Measurements from ENCODE around the gene ZNF835.

Gene ZNF835
- 0.38 to 4.3 (median 1.9) reads per million in 9 experiments for total RNA-seq

DNA sequence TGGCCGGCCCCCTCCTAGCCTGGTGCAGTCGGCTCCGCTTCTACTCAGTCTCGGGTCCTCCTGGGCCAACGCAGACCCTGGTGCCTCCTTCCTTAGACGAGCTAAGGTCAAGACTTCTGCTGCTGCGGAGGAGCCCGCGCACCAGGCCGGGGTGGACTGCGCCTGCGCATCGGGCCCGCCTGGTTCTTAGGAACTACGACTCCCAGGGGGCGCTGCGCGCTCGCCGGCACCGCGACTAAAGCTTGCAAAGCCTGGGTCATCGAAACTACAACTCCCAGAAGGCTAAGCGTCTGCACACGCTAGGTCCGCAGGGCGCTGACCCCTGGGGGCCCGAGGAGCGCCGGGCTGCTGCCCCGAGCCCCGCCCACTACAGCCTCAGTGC lies at the start of gene ZNF835:
Gene ZNF835 (minus strand): TSS at position 145 of the 382 bp plus-strand sequence. CDS start 6,559 bp downstream, outside the sequence.
- Mint-ChIP-seq H3K27ac (peak within 1 kb of the TSS in 1 of 2 donors; percentile 55), H3K9me3 (peaks cover 5 to 7% of the 10 kb centered on the region in 2 donors)

GRCh38 chr19:56720281-56720680 lies 48.7 kb upstream of the ZNF835 start:
- DNase-seq (no peak), ATAC-seq (replicated peaks) (no peak)
- no peaks in the 10 kb centered on the region for H3K27me3 Mint-ChIP-seq
- peaks cover 21 to 34% of the 10 kb centered on the region in 2 donors for H3K9me3 Mint-ChIP-seq
- H3K36me3 Mint-ChIP-seq (ENCODE audit: insufficient read depth) = no peaks in the 10 kb centered on the region
- H3K27ac Mint-ChIP-seq = no peak overlapping the region
- H3K4me1 Mint-ChIP-seq (ENCODE audit: low read depth in 2 of 2) = no peaks in the 10 kb centered on the region
- no peak overlapping the region for H3K4me3 Mint-ChIP-seq

More for the DNA sequence above, at the start of gene ZNF835:
- no peaks in the 10 kb centered on the region for H3K36me3 Mint-ChIP-seq (ENCODE audit: insufficient read depth)
- DNase-seq (peak; percentile 22 to 55 (median 47)), ATAC-seq (replicated peaks) (peak; percentile 78)
- peaks cover 0 to 10% of the 10 kb centered on the region in 2 donors for H3K4me1 Mint-ChIP-seq (ENCODE audit: low read depth in 2 of 2)
- H3K4me3 Mint-ChIP-seq = peak within 1 kb of the TSS; percentile 65 to 82
- no peaks in the 10 kb centered on the region for H3K27me3 Mint-ChIP-seq

DNA sequence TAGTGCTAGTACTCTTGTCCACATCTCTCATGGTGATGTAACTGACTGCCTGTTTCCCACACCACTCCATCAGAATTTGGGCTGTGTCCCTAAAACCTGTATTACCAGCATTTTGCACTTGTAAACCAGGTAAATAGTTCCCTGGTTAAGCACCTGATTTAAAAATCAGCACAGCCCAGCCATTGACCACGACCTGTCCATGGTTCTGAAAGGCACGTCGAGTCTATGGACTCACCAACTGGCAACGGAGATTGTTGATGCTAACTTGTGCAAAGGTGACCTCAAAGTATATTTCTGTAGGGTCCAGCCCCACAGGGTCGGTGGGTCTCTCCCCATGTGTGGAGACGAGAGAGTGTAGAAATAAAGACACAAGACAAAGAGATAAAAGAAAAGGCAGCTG lies 46.7 kb upstream of the ZNF835 start:
- H3K4me1 Mint-ChIP-seq (ENCODE audit: low read depth in 2 of 2) = no peaks in the 10 kb centered on the region
- peaks cover 3% of the 10 kb centered on the region for H3K36me3 Mint-ChIP-seq (ENCODE audit: insufficient read depth)
- H3K27me3 Mint-ChIP-seq = no peaks in the 10 kb centered on the region
- no peak overlapping the region for H3K27ac Mint-ChIP-seq
- DNase-seq (no peak), ATAC-seq (replicated peaks) (no peak)
- H3K4me3 Mint-ChIP-seq = no peak overlapping the region
- H3K9me3 Mint-ChIP-seq = peaks cover 15 to 23% of the 10 kb centered on the region in 2 donors

GRCh38 chr19:56712611-56713276 lies 41.2 kb upstream of the ZNF835 start:
- H3K4me1 Mint-ChIP-seq (ENCODE audit: low read depth in 2 of 2) = no peaks in the 10 kb centered on the region
- peaks cover 3 to 10% of the 10 kb centered on the region in 2 donors for H3K9me3 Mint-ChIP-seq
- no peak overlapping the region for H3K27ac Mint-ChIP-seq
- DNase-seq (no peak), ATAC-seq (replicated peaks) (no peak)
- peaks cover 3% of the 10 kb centered on the region for H3K36me3 Mint-ChIP-seq (ENCODE audit: insufficient read depth)
- H3K27me3 Mint-ChIP-seq = no peaks in the 10 kb centered on the region
- H3K4me3 Mint-ChIP-seq = no peak overlapping the region

DNA sequence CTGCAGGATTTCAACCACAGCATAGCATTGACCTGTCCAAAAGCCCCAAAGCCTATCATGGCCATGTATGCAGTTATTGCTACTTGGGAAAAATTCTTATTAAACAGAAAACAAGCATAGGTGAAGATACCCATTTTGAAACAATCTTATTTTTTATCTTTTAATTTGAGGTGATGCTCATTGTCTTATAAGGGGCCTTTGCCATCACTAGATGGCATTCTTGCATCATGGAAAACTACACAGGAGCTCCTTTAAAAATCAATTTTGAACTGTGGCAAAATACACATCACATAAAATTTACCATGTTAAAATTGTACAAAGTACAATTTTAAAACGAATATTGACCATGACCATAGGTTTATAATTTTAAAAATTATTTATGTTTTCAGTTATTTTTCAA lies 38.9 kb upstream of the ZNF835 start:
- Mint-ChIP-seq H3K27ac (no peak overlapping the region), H3K9me3 (peaks cover 17 to 21% of the 10 kb centered on the region in 2 donors), H3K36me3 (ENCODE audit: insufficient read depth) (peaks cover 3% of the 10 kb centered on the region), H3K27me3 (no peaks in the 10 kb centered on the region), H3K4me3 (no peak overlapping the region), H3K4me1 (ENCODE audit: low read depth in 2 of 2) (no peaks in the 10 kb centered on the region)
- DNase-seq (no peak), ATAC-seq (replicated peaks) (no peak)

- Mint-ChIP-seq H3K27me3 (no peaks in the 10 kb centered on the region), H3K9me3 (peaks cover 17 to 21% of the 10 kb centered on the region in 2 donors), H3K27ac (no peak overlapping the region), H3K4me3 (no peak overlapping the region), H3K4me1 (ENCODE audit: low read depth in 2 of 2) (no peaks in the 10 kb centered on the region), H3K36me3 (ENCODE audit: insufficient read depth) (no peaks in the 10 kb centered on the region)
- no peak for DNase-seq
- ATAC-seq (replicated peaks) = no peak
These were observed 36.3 kb upstream of the ZNF835 start for GRCh38 chr19:56707821-56708220.

GRCh38 chr19:56705939-56706338 lies 34.4 kb upstream of the ZNF835 start:
- no peaks in the 10 kb centered on the region for H3K36me3 Mint-ChIP-seq (ENCODE audit: insufficient read depth)
- no peaks in the 10 kb centered on the region for H3K4me1 Mint-ChIP-seq (ENCODE audit: low read depth in 2 of 2)
- H3K9me3 Mint-ChIP-seq = peaks cover 13 to 21% of the 10 kb centered on the region in 2 donors
- no peak overlapping the region for H3K27ac Mint-ChIP-seq
- no peak overlapping the region for H3K4me3 Mint-ChIP-seq
- no peak for ATAC-seq (replicated peaks)
- no peak for DNase-seq
- no peaks in the 10 kb centered on the region for H3K27me3 Mint-ChIP-seq

DNA sequence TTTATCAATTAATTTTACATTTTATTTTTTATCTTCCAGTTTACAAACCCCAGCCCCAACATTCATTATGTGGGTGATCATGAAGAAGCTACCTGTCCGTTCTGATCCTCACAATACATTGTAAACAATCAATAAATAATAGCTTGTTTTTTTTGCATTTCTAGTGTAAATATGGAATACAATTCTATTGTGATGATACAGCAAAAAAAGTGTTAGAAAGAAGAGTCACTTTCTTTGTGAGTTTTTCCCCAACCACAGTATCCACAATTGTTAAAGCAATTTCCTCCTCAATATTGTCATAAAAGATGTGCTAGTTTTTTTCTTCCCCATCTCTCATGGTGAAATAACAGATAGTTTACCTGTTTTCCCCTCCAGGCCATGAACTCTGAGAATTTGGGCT lies 30.3 kb upstream of the ZNF835 start:
- no peaks in the 10 kb centered on the region for H3K4me1 Mint-ChIP-seq (ENCODE audit: low read depth in 2 of 2)
- H3K4me3 Mint-ChIP-seq = no peak overlapping the region
- H3K27ac Mint-ChIP-seq = no peak overlapping the region
- H3K27me3 Mint-ChIP-seq = no peaks in the 10 kb centered on the region
- H3K36me3 Mint-ChIP-seq (ENCODE audit: insufficient read depth) = no peaks in the 10 kb centered on the region
- ATAC-seq (replicated peaks) (no peak), DNase-seq (no peak)
- peaks cover 11 to 19% of the 10 kb centered on the region in 2 donors for H3K9me3 Mint-ChIP-seq

DNA sequence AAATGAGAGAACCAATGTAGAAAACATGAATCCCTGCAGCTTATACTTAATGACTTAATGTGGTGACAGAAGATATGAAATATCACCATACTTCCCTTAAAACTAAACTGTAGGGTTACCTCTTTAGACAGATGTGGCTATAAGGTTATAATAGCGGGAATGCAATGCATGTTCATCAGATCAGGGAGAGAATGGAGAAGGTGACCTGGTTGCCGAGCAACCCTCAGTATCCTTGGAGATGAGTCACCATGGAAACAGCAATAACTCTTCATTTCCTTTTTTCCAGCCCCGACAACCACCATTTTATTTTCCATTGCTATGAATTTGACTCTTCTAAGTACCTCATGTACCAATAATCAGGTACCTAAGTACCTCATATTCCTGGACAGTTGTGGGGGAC lies 28.0 kb upstream of the ZNF835 start:
- Mint-ChIP-seq H3K27ac (no peak overlapping the region), H3K36me3 (ENCODE audit: insufficient read depth) (no peaks in the 10 kb centered on the region), H3K4me3 (no peak overlapping the region), H3K4me1 (ENCODE audit: low read depth in 2 of 2) (no peaks in the 10 kb centered on the region), H3K27me3 (no peaks in the 10 kb centered on the region), H3K9me3 (peaks cover 7 to 10% of the 10 kb centered on the region in 2 donors)
- DNase-seq (no peak), ATAC-seq (replicated peaks) (no peak)

- ATAC-seq (replicated peaks) = no peak
- Mint-ChIP-seq H3K27me3 (no peaks in the 10 kb centered on the region), H3K9me3 (peaks cover 14 to 30% of the 10 kb centered on the region in 2 donors), H3K36me3 (ENCODE audit: insufficient read depth) (no peaks in the 10 kb centered on the region), H3K4me3 (no peak overlapping the region), H3K4me1 (ENCODE audit: low read depth in 2 of 2) (no peaks in the 10 kb centered on the region), H3K27ac (no peak overlapping the region)
- no peak for DNase-seq
These were observed 20.8 kb upstream of the ZNF835 start for GRCh38 chr19:56692206-56692895.

DNA sequence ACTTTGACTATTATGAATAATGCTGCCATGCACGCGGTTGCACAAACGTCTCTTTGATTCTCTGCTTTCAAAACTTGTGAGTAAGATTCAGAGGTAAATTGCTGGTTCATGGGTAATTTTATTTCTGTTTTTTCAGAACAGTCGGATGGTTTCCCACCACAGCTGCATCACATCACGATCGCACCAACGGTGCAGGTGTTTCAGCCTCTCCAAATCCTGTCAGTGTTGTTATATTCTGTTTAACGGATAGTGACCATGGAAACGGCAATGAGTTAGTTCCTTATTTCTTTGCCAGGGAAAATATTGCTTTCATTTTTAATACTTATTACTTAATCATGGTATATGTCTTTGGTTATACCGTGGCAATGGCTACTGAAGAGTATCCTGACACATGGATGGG lies 19.1 kb upstream of the ZNF835 start:
- Mint-ChIP-seq H3K4me3 (no peak overlapping the region), H3K36me3 (ENCODE audit: insufficient read depth) (no peaks in the 10 kb centered on the region), H3K4me1 (ENCODE audit: low read depth in 2 of 2) (no peaks in the 10 kb centered on the region), H3K9me3 (peaks cover 14 to 44% of the 10 kb centered on the region in 2 donors), H3K27ac (no peak overlapping the region), H3K27me3 (no peaks in the 10 kb centered on the region)
- ATAC-seq (replicated peaks) = no peak
- no peak for DNase-seq

GRCh38 chr19:56689198-56689597 lies 17.6 kb upstream of the ZNF835 start:
- DNase-seq = no peak
- peaks cover 20 to 43% of the 10 kb centered on the region in 2 donors for H3K9me3 Mint-ChIP-seq
- H3K4me3 Mint-ChIP-seq = no peak overlapping the region
- no peaks in the 10 kb centered on the region for H3K27me3 Mint-ChIP-seq
- no peak for ATAC-seq (replicated peaks)
- H3K36me3 Mint-ChIP-seq (ENCODE audit: insufficient read depth) = no peaks in the 10 kb centered on the region
- H3K4me1 Mint-ChIP-seq (ENCODE audit: low read depth in 2 of 2) = no peaks in the 10 kb centered on the region
- H3K27ac Mint-ChIP-seq = no peak overlapping the region

- Mint-ChIP-seq H3K27ac (no peak overlapping the region), H3K9me3 (peaks cover 11 to 27% of the 10 kb centered on the region in 2 donors), H3K36me3 (ENCODE audit: insufficient read depth) (no peaks in the 10 kb centered on the region), H3K4me3 (no peak overlapping the region), H3K27me3 (no peaks in the 10 kb centered on the region), H3K4me1 (ENCODE audit: low read depth in 2 of 2) (no peaks in the 10 kb centered on the region)
- no peak for ATAC-seq (replicated peaks)
- DNase-seq = no peak
These were observed 15.5 kb upstream of the ZNF835 start for GRCh38 chr19:56687031-56687430.

DNA sequence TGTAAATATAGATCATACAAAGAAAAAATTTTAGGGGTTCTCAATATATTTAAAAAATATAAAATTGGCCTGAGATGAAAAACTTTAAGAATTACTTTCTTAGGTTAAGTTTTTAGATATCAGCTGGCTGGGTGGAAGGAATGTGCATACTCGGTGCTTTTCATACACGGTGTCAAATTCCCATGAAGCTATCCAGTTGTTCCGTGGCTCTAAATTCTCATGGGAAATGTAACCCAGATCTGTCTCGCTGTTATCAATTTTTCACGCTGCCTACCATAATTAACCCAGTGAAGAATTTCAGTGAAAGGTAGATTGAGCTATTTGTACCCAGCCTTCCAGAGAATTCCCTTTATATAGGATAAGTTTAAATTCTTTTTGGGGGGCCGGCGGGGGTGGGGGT lies 11.6 kb upstream of the ZNF835 start:
- ATAC-seq (replicated peaks) = no peak

More for the DNA sequence above, 11.6 kb upstream of the ZNF835 start:
- DNase-seq = no peak
- no peak overlapping the region for H3K4me3 Mint-ChIP-seq
- H3K9me3 Mint-ChIP-seq = peaks cover 15 to 25% of the 10 kb centered on the region in 2 donors
- H3K4me1 Mint-ChIP-seq (ENCODE audit: low read depth in 2 of 2) = no peaks in the 10 kb centered on the region
- no peaks in the 10 kb centered on the region for H3K27me3 Mint-ChIP-seq
- H3K27ac Mint-ChIP-seq = no peak overlapping the region
- H3K36me3 Mint-ChIP-seq (ENCODE audit: insufficient read depth) = no peaks in the 10 kb centered on the region

Data from effector memory CD8-positive, alpha-beta T cell (primary cell).